ENCODE results near the gene ABCA6. TPM values are rescaled to one million over a fixed set of nuclear protein-coding genes. Genes with fewer than 3 reads are reported as not detected.

Gene ABCA6
- total RNA-seq, 1 experiment from 2014 or later = 0.99 TPM

GRCh38 chr17:69144331-69145255, 2.9 kb upstream of the ABCA6 start:
- Histone ChIP-seq H3K27me3 (no peaks in the 10 kb centered on the region), H3K9me3 (no peaks in the 10 kb centered on the region), H3K36me3 (no peaks in the 10 kb centered on the region), H3K4me3 (no peak overlapping the region)
- DNase-seq = no peak

GRCh38 chr17:69143683-69144231, 2.1 kb upstream of the ABCA6 start:
- Histone ChIP-seq H3K27me3 (no peaks in the 10 kb centered on the region), H3K4me3 (no peak overlapping the region), H3K9me3 (no peaks in the 10 kb centered on the region), H3K36me3 (no peaks in the 10 kb centered on the region)
- DNase-seq = no peak

- Histone ChIP-seq H3K27me3 (no peaks in the 10 kb centered on the region), H3K9me3 (no peaks in the 10 kb centered on the region), H3K36me3 (no peaks in the 10 kb centered on the region), H3K4me3 (no peak overlapping the region)
- no peak for DNase-seq
Observed at GRCh38 chr17:69143151-69143550, 1.5 kb upstream of the ABCA6 start.

- Histone ChIP-seq H3K4me3 (no peak overlapping the region; the same call in 1 of the 2 replicates), H3K36me3 (no peaks in the 10 kb centered on the region), H3K27me3 (no peaks in the 10 kb centered on the region), H3K9me3 (no peaks in the 10 kb centered on the region)
- no peak for DNase-seq
Observed at GRCh38 chr17:69142175-69142802, 594 bp upstream of the ABCA6 start.

- H3K27me3 ChIP-seq = no peaks in the 10 kb centered on the region
- H3K36me3 ChIP-seq = no peaks in the 10 kb centered on the region
- DNase-seq = no peak
- H3K4me3 ChIP-seq = no peak overlapping the region
- H3K9me3 ChIP-seq = no peaks in the 10 kb centered on the region
Observed at GRCh38 chr17:69134112-69134511, 7.6 kb downstream of the ABCA6 start.

GRCh38 chr17:69130627-69131296, 10.9 kb downstream of the ABCA6 start:
- Histone ChIP-seq H3K9me3 (no peaks in the 10 kb centered on the region), H3K27me3 (no peaks in the 10 kb centered on the region), H3K4me3 (no peak overlapping the region), H3K36me3 (no peaks in the 10 kb centered on the region)
- DNase-seq = no peak

GRCh38 chr17:69123626-69124025, 18.1 kb downstream of the ABCA6 start:
- Histone ChIP-seq H3K36me3 (no peaks in the 10 kb centered on the region), H3K4me3 (no peak overlapping the region), H3K27me3 (no peaks in the 10 kb centered on the region), H3K9me3 (no peaks in the 10 kb centered on the region)
- DNase-seq = no peak

- no peaks in the 10 kb centered on the region for H3K36me3 ChIP-seq
- no peaks in the 10 kb centered on the region for H3K9me3 ChIP-seq
- DNase-seq = no peak
- no peaks in the 10 kb centered on the region for H3K27me3 ChIP-seq
- H3K4me3 ChIP-seq = no peak overlapping the region
Observed at GRCh38 chr17:69122065-69122464, 19.6 kb downstream of the ABCA6 start.

GRCh38 chr17:69117855-69118784, 23.6 kb downstream of the ABCA6 start:
- no peak for DNase-seq
- H3K27me3 ChIP-seq = no peaks in the 10 kb centered on the region
- H3K9me3 ChIP-seq = no peaks in the 10 kb centered on the region

GRCh38 chr17:69111794-69112193, 29.9 kb downstream of the ABCA6 start:
- Histone ChIP-seq H3K4me3 (no peak overlapping the region), H3K9me3 (no peaks in the 10 kb centered on the region)

More at GRCh38 chr17:69117855-69118784, 23.6 kb downstream of the ABCA6 start:
- H3K4me3 ChIP-seq = no peak overlapping the region
- H3K36me3 ChIP-seq = no peaks in the 10 kb centered on the region

GRCh38 chr17:69105907-69106730, 35.6 kb downstream of the ABCA6 start:
- Histone ChIP-seq H3K36me3 (no peaks in the 10 kb centered on the region), H3K4me3 (no peak overlapping the region), H3K27me3 (no peaks in the 10 kb centered on the region), H3K9me3 (no peaks in the 10 kb centered on the region)
- no peak for DNase-seq

More at GRCh38 chr17:69111794-69112193, 29.9 kb downstream of the ABCA6 start:
- Histone ChIP-seq H3K27me3 (no peaks in the 10 kb centered on the region), H3K36me3 (no peaks in the 10 kb centered on the region)
- no peak for DNase-seq

- Histone ChIP-seq H3K27me3 (no peaks in the 10 kb centered on the region), H3K4me3 (no peak overlapping the region), H3K9me3 (no peaks in the 10 kb centered on the region), H3K36me3 (no peaks in the 10 kb centered on the region)
- no peak for DNase-seq
Observed at GRCh38 chr17:69103557-69104233, 38.0 kb downstream of the ABCA6 start.

GRCh38 chr17:69098625-69099024, 43.1 kb downstream of the ABCA6 start:
- Histone ChIP-seq H3K4me3 (no peak overlapping the region), H3K36me3 (no peaks in the 10 kb centered on the region), H3K9me3 (no peaks in the 10 kb centered on the region), H3K27me3 (no peaks in the 10 kb centered on the region)
- DNase-seq = no peak

GRCh38 chr17:69096541-69096940, 45.2 kb downstream of the ABCA6 start:
- no peaks in the 10 kb centered on the region for H3K36me3 ChIP-seq
- no peaks in the 10 kb centered on the region for H3K27me3 ChIP-seq
- H3K9me3 ChIP-seq = no peaks in the 10 kb centered on the region
- H3K4me3 ChIP-seq = no peak overlapping the region
- DNase-seq = no peak

- no peaks in the 10 kb centered on the region for H3K36me3 ChIP-seq
- H3K27me3 ChIP-seq = no peaks in the 10 kb centered on the region
- no peaks in the 10 kb centered on the region for H3K9me3 ChIP-seq
- H3K4me3 ChIP-seq = no peak overlapping the region
- no peak for DNase-seq
Observed at GRCh38 chr17:69093995-69094394, 47.7 kb downstream of the ABCA6 start.

Measured in MG63 (cell line).